GM11168 (cell line): ENCODE data around the gene TRMT5.

Experiments
- in situ Hi-C: fragments of 300-500 bp; cut with MboI; formaldehyde crosslinking; loops from one replicate; pipeline ENCODE4 v1.12.0; 2022; ENCODE audit warnings: low sequenced_read_pairs; ENCODE audit not compliant: unreplicated experiment

Gene TRMT5

GRCh38 chr14:60968099-60968498 lies 12.8 kb downstream of the TRMT5 start:
- in situ Hi-C loops = no loop called here

GRCh38 chr14:60965402-60965801 lies 15.5 kb downstream of the TRMT5 start:
- in situ Hi-C loops = no loop called here

- in situ Hi-C loops = no loop called here
These were observed 16.0 kb downstream of the TRMT5 start for GRCh38 chr14:60964904-60965303.

GRCh38 chr14:60963761-60964160 lies 17.1 kb downstream of the TRMT5 start:
- in situ Hi-C loops = no loop called here

GRCh38 chr14:60958146-60958545 lies 22.7 kb downstream of the TRMT5 start:
- in situ Hi-C loops = no loop called here

- in situ Hi-C loops = no loop called here
These were observed 24.2 kb downstream of the TRMT5 start for GRCh38 chr14:60956632-60957031.

DNA sequence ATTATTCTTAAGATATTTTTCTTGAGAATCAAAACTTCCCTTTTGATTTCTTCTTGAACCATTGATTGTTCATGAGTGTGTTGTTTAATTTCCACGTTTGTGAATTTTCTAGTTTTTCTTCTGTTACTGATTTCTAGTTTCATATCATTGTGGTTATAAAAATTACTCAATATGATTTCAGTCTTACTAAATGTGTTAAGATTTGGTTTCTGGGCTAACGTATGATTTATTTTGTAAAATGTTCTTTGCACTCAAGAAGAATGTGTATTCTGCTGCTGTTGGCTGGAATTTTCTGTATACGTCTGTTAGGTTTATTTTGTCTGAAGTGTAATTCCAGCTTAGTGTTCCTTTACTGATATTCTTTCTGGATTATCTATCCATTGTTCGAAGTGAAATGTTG lies 24.7 kb downstream of the TRMT5 start:
- in situ Hi-C loops = no loop called here

DNA sequence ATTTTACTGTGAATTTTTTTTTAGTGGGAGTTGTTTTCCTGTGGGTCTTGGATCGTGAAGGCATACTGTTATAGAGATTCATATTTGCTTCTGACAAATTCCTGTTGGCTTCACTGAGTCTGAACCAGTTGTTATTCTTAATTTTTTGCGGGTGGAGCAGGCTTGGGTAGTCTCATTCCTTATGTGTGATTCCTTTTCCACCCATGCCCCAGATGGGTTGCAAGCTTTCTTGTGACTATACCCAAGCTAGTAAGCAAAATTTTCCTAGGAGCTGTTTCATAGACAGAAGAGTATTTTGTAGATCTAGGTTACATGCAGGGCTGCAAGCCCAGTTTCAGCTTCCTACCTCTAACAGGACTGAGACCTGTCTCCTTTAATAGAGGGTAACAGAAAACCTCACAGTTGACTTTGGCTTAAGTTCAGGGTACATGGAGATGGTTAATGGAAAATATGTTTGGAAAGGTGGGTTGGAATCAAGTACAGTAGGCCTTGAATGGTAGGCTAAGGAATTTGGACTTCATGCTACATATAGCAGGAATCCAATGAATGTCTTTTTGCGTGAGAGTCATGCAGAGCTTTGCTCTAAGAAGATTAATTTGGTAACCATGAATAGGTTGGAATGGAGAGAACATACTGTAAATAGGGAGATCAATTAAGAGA lies 29.0 kb downstream of the TRMT5 start:
- in situ Hi-C loops = no loop called here

DNA sequence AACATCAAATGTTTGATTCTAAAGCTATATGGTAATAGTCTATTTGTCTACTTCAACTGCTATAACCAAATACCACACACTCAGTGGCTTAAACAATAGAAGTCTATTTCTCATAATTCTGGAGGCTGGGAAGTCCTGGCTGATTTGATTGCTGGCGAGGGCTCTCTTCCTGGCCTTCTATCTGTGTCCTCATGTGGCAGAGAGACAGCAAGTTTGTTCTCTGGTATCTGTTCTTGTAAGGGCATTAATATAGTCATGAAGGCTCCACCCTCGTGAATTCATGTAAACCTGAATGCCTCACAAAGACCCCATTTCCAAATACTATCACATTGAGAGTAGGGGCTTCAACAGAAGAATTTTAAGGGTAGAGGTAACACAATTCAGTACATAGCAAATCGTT lies 34.1 kb downstream of the TRMT5 start:
- in situ Hi-C loops = no loop called here

DNA sequence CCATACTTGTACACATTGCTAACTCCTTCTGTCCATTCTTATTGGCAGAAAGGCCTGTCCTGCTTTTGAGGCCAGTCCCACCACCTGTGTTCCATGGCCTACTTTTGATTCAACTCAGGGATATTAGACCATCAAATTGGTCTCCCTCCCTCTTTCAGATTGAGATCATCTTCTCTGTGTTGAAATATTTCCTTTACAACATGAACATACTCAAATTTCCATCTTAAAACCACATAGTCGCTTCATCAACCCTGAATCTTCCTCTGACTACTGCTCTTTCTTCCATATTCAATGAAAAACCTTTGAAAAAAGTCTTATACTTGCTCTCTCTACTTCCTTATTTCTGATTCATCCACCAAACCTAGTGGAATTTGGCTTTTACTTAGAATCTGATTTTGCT lies 34.9 kb downstream of the TRMT5 start:
- in situ Hi-C loops = no loop called here

DNA sequence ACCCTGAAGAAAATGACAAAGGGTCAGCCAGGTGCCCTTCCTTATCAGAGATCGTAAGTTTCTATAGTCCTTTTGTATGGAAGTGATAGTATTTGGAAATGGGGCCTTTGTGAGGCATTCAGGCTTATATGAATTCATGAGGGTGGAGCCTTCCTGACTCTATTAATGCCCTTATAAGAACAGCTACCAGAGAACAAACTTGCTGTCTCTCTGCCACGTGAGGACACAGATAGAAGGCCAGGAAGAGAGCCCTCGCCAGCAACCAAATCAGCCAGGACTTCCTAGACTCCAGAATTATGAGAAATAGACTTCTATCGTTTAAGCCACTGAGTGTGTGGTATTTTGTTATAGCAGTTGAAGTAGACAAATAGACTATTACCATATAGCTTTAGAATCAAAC lies 36.7 kb downstream of the TRMT5 start:
- in situ Hi-C loops = no loop called here

GRCh38 chr14:60943637-60944032 lies 37.2 kb downstream of the TRMT5 start:
- in situ Hi-C loops = no loop called here

DNA sequence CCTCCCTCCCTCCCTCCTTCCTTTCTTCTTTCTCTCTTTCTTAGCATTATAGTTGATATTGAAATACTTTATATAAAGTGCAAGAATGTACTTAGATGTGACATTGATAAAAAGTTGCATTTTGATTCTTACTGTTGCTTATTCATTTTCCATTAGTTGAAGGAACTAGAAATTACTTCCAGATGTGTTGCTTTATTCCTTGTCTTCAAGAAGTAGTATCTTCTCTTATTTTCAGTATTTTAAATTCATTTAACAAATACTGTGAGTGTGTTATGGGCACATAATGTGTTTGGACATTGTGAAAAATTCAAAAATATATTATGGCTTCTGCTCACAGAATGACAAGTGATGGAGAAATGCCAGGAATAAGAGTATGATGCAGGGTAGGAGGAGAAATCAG lies 45.6 kb downstream of the TRMT5 start:
- in situ Hi-C loops = no loop called here

- in situ Hi-C loops = no loop called here
These were observed 46.8 kb downstream of the TRMT5 start for GRCh38 chr14:60933920-60934655.

- in situ Hi-C loops = no loop called here
These were observed 49.7 kb downstream of the TRMT5 start for GRCh38 chr14:60931218-60931617.

- in situ Hi-C loops = no loop called here
These were observed 54.9 kb downstream of the TRMT5 start for GRCh38 chr14:60926002-60926401.

DNA sequence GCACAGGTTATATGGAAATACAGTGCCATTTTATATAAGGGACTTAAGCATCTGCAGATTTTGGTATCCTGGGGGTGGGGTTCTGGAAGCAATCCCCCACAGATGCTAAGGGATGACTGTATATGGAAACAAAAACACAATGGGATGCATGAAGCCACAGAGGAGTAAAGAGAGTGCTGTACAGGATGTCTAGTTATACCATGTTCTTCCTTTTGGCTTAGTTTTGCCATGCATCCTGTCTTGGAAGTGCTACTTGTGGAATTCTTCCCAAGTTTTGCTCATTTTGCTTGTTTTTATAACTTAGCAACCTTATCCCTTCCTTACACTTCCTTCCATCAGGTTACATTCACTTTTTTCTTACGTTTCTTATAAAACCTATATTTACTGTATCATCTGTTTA lies 55.6 kb downstream of the TRMT5 start:
- in situ Hi-C loops = no loop called here

DNA sequence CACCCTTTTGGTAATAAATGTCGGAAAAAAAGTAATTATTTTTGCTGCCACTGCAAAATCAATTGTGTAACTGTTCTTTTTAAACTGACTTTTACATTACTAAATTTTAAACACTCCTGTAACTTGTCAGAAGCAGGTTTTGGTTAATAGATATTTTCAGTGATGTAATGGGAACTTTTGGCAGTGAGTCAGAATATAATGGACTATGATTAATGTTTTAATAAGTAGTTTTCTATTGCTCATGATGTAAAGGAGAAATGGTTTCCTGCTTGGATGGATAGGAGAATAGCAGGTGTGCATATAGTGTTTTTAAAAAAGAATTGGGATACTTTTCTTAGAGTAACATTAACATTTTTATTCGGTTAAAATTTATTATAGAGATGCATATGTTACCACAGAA lies 58.8 kb downstream of the TRMT5 start:
- in situ Hi-C loops = no loop called here
